Neural progenitor cell (in vitro differentiated cells): ENCODE data around the gene ENOSF1.

Experiments
- EZH2 ChIP-seq: fragments of 200-600 bp; sonication (generic); IDR thresholded peaks from 2 replicates; pipeline ENCODE4 v1.6.1; 2017; ENCODE audit warnings: antibody characterized with exemption, mild to moderate bottlenecking, moderate library complexity
- EZH2phosphoT487 ChIP-seq: fragments of 200-600 bp; sonication (generic); IDR thresholded peaks from 2 replicates; pipeline ENCODE4 v1.6.1; 2017; ENCODE audit warnings: antibody characterized with exemption
- TF ChIP-seq, protein P1 (sequence below): fragments of 200-600 bp; sonication (generic); IDR thresholded peaks from 2 replicates; pipeline ENCODE4 v1.5.1; 2017; ENCODE audit warnings: antibody characterized with exemption, mild to moderate bottlenecking

GRCh38 chr18:732371-732770 is 19.9 kb upstream of the ENOSF1 start:
- TF ChIP-seq EZH2phosphoT487 (no peak), EZH2 (no peak)
- TF ChIP-seq, protein P1, sequence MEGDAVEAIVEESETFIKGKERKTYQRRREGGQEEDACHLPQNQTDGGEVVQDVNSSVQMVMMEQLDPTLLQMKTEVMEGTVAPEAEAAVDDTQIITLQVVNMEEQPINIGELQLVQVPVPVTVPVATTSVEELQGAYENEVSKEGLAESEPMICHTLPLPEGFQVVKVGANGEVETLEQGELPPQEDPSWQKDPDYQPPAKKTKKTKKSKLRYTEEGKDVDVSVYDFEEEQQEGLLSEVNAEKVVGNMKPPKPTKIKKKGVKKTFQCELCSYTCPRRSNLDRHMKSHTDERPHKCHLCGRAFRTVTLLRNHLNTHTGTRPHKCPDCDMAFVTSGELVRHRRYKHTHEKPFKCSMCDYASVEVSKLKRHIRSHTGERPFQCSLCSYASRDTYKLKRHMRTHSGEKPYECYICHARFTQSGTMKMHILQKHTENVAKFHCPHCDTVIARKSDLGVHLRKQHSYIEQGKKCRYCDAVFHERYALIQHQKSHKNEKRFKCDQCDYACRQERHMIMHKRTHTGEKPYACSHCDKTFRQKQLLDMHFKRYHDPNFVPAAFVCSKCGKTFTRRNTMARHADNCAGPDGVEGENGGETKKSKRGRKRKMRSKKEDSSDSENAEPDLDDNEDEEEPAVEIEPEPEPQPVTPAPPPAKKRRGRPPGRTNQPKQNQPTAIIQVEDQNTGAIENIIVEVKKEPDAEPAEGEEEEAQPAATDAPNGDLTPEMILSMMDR: no peak
